ENCODE measurements around the gene EFCAB8.

Gene EFCAB8

DNA sequence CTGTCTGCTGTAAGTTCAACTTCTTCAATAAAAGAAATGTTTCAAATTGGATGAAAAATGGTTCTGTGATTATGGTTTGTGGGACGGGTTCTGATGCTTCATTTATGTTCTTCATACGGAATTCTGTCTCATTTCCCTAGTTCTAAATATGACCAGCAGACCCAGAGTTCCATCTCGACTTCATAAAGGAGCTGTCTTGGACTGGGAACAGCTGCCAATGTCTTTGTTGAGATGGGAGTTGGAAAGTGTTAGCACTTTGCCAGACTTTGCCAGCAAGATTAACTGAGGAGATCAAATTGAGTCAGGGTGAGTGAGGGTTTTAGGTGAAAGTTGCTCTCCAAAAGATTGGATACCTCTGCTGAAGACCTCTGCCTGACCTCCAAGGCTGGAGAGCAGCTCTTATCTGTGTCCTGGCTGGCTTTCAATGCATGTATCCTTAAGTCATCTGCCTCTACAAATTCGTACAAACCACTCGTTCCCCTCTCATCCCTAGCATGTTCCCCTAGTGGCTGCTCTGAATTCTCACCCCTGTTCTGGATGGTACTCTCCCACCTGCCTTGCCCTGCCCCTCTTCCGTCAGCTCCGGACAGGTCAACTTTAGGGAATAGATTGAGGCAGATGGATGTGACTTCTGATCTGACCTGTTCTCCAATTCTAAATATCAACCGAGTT, at the start of gene EFCAB8:
Gene EFCAB8 (plus strand): TSS at position 223 of the 672 bp plus-strand sequence. CDS start 4,870 bp downstream, outside the sequence.
- no peak for DNase-seq (ENCODE audit: low read depth, low spot score)

DNA sequence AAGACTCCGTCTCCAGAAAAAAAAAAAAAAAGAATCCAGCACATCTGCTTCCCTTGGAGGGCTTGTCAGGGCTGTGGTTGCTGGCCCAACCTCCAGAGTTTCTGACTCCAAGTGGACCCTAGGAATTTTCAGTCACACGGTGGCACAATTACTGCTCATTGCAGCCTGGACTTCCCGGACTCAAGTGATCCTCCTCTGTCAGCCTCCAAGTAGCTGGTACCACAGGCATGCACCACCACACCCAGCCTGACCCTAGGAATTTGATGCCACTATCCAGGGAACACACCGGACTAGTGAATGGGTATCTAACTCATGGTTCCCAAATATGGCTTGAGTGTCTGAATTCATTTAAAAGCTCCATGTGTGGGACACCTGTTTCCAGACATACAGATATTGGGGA, 48.8 kb upstream of the EFCAB8 start:
- DNase-seq (ENCODE audit: low read depth, low spot score), result no peak

GRCh38 chr20:32810941-32811340, 47.8 kb upstream of the EFCAB8 start:
- DNase-seq (ENCODE audit: low read depth, low spot score), result no peak

GRCh38 chr20:32811886-32812285, 46.8 kb upstream of the EFCAB8 start:
- DNase-seq (ENCODE audit: low read depth, low spot score), result no peak

DNA sequence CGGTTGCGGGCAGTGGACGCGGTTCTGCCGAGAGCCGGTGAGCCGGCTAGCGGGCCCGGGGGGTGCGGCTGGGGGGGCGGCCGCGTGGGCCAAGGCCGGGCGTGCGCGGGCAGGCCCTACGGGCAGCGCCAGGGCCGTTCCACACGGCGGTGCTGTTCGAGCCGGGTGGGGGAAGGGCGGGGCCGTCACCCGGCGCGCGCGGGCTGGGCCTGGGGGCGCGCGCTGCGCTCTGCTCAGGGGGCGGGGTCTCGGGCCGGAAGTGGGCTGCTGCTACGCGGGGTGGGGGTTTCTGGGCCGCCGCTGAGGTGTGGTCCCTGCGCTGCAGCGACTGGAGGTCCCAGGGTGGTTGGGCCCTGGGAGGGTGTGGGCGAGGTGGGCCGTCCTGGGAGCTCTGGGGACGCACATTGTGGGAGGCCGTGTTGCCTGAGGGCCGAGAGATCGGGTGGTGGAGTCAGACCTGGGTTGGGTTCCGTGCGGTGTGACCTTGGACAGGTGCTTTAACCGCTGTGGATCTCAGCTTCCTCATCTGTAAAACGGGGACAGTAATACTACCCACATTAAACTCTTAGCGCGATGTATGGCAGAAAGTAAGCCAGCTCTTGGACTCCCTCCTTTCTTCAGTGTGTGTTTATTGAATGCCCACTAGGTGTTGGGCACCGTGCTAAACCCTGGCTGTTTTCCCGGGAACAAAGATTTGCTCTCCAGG, 38.6 kb upstream of the EFCAB8 start:
- peak; percentile 15 for DNase-seq (ENCODE audit: low read depth, low spot score)

DNA sequence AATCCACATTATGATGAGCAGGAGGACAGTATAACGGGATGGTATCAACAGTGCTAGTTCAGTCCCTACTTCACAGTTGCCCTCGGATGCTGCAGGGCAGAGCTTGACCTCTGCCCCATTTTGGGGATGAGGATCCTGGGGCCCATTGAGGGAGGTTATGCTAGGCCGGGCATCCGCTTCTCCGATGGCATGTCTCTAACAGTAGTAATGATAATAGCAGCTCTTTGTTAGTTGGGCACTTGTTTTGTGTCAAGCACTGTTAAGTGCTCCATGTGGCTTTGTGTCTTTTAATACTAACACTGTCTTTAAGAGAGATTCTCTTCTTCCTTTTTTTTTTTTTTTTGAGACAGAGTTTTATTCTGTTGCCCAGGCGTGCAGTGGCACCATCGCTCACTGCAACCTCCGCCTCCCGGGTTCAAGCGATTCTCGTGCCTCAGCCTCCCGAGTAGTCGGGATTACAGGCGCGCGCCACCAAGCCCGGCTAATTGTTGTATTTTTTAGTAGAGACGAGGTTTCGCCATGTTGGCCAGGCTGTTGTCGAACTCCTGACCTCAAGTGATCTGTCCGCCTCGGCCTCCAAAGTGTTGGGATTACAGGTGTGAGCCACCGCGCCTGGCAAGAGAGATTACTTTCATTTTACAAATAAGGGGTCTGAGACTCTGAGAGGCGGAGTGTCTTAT, 37.9 kb upstream of the EFCAB8 start:
- no peak for DNase-seq (ENCODE audit: low read depth, low spot score)

GRCh38 chr20:32822225-32822624, 36.5 kb upstream of the EFCAB8 start:
- DNase-seq (ENCODE audit: low read depth, low spot score), result no peak

GRCh38 chr20:32823078-32823477, 35.6 kb upstream of the EFCAB8 start:
- DNase-seq (ENCODE audit: low read depth, low spot score), result no peak

DNA sequence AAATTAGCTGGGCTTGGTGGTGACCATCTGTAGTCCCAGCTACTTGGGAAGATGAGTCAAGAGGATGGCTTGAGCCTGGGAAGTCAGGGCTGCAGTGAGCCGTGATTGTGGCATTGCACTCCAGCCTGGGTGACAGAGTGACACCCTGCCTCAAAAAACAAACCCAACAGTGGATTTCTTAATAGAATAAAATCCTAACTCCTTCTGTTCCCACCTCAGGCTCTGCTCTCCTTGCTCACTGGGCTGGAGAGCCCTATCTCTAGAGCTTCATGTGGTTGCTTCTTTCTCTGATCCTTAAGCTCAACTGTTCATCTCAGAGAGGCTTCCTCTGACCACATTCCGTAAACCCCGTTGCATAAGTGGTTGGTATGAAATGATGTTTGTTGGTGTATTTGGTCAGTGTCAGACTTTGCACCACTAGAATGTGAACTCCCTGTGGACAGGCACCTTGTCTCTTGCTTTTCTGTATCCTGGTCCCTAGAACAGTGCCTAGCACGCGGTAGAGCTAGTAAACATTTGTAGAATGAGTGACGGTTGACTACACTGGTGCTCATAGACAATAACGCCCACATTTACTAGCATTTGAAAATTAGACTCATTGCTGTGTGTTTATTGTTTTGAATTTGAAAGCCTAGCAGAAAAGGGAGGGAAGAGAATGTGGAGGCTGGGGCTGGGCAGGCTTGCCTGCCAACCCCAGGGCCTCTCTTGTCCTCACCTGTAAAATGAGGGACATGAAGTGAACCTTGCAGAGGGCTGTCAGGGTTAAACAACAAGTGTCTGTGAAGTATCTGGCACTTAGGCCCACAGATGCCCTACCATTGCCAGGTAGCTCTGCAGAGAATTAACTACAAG, 34.8 kb upstream of the EFCAB8 start:
- no peak for DNase-seq (ENCODE audit: low read depth, low spot score)

- no peak for DNase-seq (ENCODE audit: low read depth, low spot score)
These were observed 30.6 kb upstream of the EFCAB8 start for GRCh38 chr20:32828029-32828680.

GRCh38 chr20:32829311-32830005, 29.3 kb upstream of the EFCAB8 start:
- DNase-seq (ENCODE audit: low read depth, low spot score), result no peak

- no peak for DNase-seq (ENCODE audit: low read depth, low spot score)
These were observed 28.3 kb upstream of the EFCAB8 start for GRCh38 chr20:32830437-32830836.

DNA sequence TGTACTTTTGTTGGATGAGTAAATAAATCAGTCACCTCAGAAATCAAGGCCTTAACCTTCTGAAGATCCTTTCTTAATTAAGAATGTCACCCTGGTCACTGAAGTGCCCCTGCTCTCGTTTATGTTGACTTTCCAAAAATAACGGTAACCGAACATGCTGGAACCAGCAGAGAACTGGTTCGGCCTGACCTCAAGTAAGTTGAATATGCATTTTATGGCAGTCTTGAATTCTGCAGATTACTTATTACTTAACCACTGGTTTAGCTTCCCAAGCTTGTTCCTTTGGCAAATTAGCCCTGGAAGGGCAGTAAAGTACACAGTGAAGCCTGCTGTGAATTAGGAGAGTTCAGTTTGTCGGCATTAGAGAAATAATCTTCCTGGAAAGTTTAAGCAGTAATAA, 26.7 kb upstream of the EFCAB8 start:
- no peak for DNase-seq (ENCODE audit: low read depth, low spot score)

DNA sequence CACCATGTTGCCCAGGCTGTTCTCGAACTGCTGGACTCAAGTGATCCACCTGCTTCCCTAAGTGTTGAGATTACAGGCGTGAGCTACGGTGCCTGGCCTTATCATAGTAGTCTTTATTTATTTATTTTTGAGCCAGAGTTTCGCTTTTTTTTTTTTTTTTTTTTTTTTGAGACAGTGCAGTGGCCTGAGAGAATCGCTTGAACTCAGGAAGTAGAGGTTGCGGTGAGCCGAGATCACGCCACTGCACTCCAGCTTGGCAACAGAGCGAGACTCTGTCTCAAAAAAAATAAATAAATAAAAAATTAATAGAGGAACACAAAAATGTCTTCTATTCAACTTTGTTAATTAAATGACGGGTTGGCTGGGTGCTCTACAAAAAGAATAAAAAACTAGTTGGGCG, 26.1 kb upstream of the EFCAB8 start:
- DNase-seq (ENCODE audit: low read depth, low spot score), result no peak

DNA sequence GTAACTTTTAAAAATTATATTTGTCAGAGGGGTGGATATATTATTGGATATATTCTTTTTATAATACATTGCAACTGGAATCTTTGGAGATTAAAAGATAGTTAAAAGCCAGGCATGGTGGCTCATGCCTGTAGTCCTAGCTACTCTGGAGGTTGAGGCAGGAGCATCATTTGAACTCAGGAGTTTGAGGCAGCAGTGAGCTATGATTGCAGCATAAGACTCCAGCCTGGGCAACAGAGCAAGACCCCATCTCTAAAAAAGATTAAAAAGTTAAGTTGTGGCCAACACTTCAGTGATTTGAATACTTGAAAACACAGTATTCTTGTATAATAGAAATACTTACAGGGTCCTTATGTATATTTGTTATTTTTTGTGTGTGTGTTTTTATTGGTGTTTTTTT, 23.8 kb upstream of the EFCAB8 start:
- DNase-seq (ENCODE audit: low read depth, low spot score), result no peak

DNA sequence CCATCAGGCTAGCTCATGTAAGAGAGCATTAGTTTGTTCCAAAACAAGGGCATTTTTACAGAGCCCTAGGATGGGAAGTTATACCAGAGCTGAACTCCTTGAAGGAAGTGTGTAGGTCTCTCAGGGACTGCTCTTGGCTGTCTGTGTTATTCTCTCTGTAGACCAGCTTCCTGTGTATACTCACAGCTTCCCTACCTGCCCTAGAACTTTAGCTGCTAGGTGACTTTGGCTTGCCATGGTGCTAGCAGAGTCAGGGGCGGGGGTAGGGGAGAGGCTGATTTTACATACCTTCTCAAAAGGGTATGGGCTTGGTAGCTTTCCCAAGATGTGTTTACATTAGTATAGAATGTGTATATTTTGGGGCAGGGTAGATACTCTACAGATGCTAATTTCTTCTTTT, 21.6 kb upstream of the EFCAB8 start:
- DNase-seq (ENCODE audit: low read depth, low spot score), result no peak

DNA sequence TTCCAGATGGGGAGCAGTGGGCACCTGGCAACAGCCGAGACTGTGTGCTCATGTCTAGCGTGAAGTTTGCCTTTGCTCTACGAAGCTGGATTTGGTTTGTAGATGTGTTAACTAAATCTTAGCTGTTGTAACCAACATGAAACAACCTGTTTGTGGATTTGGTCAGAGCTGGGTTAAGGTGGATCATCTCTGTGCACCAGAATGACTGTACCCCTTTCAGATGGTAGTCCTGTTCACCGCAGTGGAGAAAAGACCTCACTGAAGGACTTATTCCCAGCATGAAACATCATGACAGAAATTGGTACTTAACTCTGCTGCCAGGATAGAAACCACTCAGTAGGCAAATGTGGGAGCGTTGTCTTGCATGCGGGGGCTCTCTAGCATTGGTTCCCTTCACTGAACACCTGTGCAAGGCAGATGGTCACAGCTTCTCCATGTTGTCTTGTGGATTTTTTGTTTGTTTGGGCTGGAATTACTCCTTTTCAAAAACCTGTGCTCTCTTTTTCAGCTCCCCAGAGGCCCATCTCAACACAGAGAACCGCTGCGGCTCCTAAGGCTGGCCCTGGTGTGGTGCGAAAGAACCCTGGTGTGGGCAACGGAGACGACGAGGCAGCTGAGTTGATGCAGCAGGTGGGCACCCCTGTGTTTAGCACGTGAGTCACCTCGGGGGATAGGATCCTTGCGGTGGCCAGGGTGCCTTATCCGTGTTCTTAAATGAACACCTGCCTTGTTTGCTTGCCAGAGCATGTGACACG, 19.3 kb upstream of the EFCAB8 start:
- no peak for DNase-seq (ENCODE audit: low read depth, low spot score)

DNA sequence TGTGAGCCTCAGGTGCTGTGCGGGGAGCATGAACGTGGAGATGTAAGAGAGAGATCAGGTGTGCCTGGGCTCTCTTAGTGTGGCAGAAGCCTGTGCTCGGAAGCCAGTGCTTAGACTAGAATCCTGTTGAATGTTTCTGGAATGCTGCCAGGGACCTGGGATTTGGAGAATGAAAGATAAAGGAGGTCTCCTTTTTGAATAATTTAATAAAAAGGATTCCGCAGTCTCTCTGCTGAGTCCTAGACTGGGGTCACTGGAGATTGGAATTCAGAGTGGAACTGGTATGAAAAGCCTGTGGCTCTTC, 18.8 kb upstream of the EFCAB8 start:
- no peak for DNase-seq (ENCODE audit: low read depth, low spot score)

GRCh38 chr20:32841174-32841573, 17.5 kb upstream of the EFCAB8 start:
- DNase-seq (ENCODE audit: low read depth, low spot score), result no peak

- no peak for DNase-seq (ENCODE audit: low read depth, low spot score)
These were observed 17.1 kb upstream of the EFCAB8 start for GRCh38 chr20:32841632-32842031.

Measured in smooth muscle cell of the brain vasculature (primary cell).